Measurements from ENCODE around the gene USE1.

USE1 gene

DNA sequence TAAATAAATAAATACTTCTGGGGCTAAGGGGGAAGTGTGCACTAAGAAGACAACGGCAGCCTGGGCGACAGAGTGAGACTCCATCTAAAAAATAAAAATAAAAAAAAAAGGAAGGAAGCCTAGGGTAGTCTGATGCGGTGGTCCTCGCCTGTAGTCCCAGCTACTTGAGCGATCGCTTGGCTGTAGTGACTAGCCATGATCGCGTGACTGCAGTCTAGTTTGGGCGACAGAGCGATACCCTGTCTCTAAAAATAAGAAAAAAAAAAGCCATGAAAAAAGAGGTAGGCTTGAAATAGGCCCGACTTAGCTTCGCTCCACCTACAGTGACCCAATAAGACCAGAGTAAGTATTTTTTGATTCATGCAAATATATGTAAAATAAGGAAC is 51.4 kb downstream of the USE1 start:
- TF ChIP-seq, protein P1, sequence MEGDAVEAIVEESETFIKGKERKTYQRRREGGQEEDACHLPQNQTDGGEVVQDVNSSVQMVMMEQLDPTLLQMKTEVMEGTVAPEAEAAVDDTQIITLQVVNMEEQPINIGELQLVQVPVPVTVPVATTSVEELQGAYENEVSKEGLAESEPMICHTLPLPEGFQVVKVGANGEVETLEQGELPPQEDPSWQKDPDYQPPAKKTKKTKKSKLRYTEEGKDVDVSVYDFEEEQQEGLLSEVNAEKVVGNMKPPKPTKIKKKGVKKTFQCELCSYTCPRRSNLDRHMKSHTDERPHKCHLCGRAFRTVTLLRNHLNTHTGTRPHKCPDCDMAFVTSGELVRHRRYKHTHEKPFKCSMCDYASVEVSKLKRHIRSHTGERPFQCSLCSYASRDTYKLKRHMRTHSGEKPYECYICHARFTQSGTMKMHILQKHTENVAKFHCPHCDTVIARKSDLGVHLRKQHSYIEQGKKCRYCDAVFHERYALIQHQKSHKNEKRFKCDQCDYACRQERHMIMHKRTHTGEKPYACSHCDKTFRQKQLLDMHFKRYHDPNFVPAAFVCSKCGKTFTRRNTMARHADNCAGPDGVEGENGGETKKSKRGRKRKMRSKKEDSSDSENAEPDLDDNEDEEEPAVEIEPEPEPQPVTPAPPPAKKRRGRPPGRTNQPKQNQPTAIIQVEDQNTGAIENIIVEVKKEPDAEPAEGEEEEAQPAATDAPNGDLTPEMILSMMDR (IDR thresholded peaks at IDR 0.05; ENCODE audit: insufficient read depth, low read length, poor library complexity, severe bottlenecking) = no peak
- no peak for DNase-seq (ENCODE audit: extremely low read depth, insufficient read length)
- peaks cover under 1% of the 10 kb centered on the region; the same call in 1 of the 2 replicates for H3K36me3 ChIP-seq (ENCODE audit: control insufficient read depth, insufficient read depth, low read length)
- H3K4me3 ChIP-seq (replicated peaks; ENCODE audit: low read depth, low read length) = no peak overlapping the region
- H3K27me3 ChIP-seq (replicated peaks; ENCODE audit: control insufficient read depth, insufficient read depth, low read length) = no peaks in the 10 kb centered on the region

GRCh38 chr19:17266975-17267788 is 52.0 kb downstream of the USE1 start, which contains the start of gene BABAM1:
BABAM1 (plus strand) TSS chr19:17267443; CDS start chr19:17268807, 1,364 bp downstream.
- Histone ChIP-seq H3K36me3 (ENCODE audit: control insufficient read depth, insufficient read depth, low read length) (peaks cover 2% of the 10 kb centered on the region; the same call in 1 of the 2 replicates), H3K4me3 (replicated peaks; ENCODE audit: low read depth, low read length) (peak within 1 kb of the TSS; percentile 81), H3K27me3 (replicated peaks; ENCODE audit: control insufficient read depth, insufficient read depth, low read length) (no peaks in the 10 kb centered on the region)
- TF ChIP-seq, protein P1 (IDR thresholded peaks at IDR 0.05; ENCODE audit: insufficient read depth, low read length, poor library complexity, severe bottlenecking) = no peak
- peak; percentile 94 for DNase-seq (ENCODE audit: extremely low read depth, insufficient read length)

DNA sequence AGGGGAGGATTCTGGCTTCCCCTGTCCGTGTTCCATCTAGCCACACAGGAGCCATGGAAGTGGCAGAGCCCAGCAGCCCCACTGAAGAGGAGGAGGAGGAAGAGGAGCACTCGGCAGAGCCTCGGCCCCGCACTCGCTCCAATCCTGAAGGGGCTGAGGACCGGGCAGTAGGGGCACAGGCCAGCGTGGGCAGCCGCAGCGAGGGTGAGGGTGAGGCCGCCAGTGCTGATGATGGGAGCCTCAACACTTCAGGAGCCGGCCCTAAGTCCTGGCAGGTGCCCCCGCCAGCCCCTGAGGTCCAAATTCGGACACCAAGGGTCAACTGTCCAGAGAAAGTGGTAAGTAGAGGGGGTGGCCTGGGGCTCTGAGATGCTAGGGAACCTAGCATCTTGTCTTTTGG is 53.6 kb downstream of the USE1 start:
- no peak for DNase-seq (ENCODE audit: extremely low read depth, insufficient read length)
- H3K36me3 ChIP-seq (ENCODE audit: control insufficient read depth, insufficient read depth, low read length) = peaks cover 6% of the 10 kb centered on the region
- H3K4me3 ChIP-seq (replicated peaks; ENCODE audit: low read depth, low read length) = no peak overlapping the region
- TF ChIP-seq, protein P1 (IDR thresholded peaks at IDR 0.05; ENCODE audit: insufficient read depth, low read length, poor library complexity, severe bottlenecking) = no peak
- no peaks in the 10 kb centered on the region for H3K27me3 ChIP-seq (replicated peaks; ENCODE audit: control insufficient read depth, insufficient read depth, low read length)

Measured in GM06990 (cell line).